ENCODE results near the gene HAUS1. TPM values are rescaled to one million over a fixed set of nuclear protein-coding genes. Genes with fewer than 3 reads are reported as not detected.

Gene HAUS1
- total and polyA plus RNA-seq, 2 donors (not counting 1 experiment from before 2014, with no cell fraction given): 11.9 to 30.9 TPM

Small RNA genes within 50 kb of the gene (small RNA-seq; reads per million reads assigned to genes)
- not detected for gene RNU6-1278P (ENCODE audit: insufficient read length, low read depth, low replicate concordance)
- not detected for gene RNY4P37 (ENCODE audit: insufficient read length, low read depth, low replicate concordance)

Other genes starting within 250 kb of the HAUS1 start
- 46.8 and 50.4 TPM in 2 replicates for gene EPG5, start 137.1 kb upstream of the HAUS1 start, total RNA-seq
- gene EPG5, start 137.1 kb upstream of the HAUS1 start, polyA plus RNA-seq: 10.3 and 14.6 TPM in 2 replicates
- gene PSTPIP2, start 32.1 kb upstream of the HAUS1 start, total RNA-seq: 0.76 and 1.00 TPM in 2 replicates
- 0.37 and 0.42 TPM in 2 replicates for gene PSTPIP2, start 32.1 kb upstream of the HAUS1 start, polyA plus RNA-seq
- gene ATP5F1A, start 6.1 kb upstream of the HAUS1 start, total RNA-seq: 235 and 247 TPM in 2 replicates
- gene ATP5F1A, start 6.1 kb upstream of the HAUS1 start, polyA plus RNA-seq: 225 and 234 TPM in 2 replicates